ENCODE data around the gene BARX1. TPM values are rescaled to one million over a fixed set of nuclear protein-coding genes. Genes with fewer than 3 reads are reported as not detected.

BARX1 gene
- total RNA-seq, 1 donor from 2014 or later, result not detected

GRCh38 chr9:93962561-93963440, 7.6 kb upstream of the BARX1 start:
- H3K27me3 ChIP-seq, result peaks cover 17% of the 10 kb centered on the region
- intact Hi-C loops (cut with DNase I), result loop anchor here (5.0 kb wide), 1 partner anchor 280 kb away; no protein-coding TSS in a partner anchor
- TF ChIP-seq POLR2A (IDR thresholded peaks at IDR 0.05), result no peak
- TF ChIP-seq, protein P1, sequence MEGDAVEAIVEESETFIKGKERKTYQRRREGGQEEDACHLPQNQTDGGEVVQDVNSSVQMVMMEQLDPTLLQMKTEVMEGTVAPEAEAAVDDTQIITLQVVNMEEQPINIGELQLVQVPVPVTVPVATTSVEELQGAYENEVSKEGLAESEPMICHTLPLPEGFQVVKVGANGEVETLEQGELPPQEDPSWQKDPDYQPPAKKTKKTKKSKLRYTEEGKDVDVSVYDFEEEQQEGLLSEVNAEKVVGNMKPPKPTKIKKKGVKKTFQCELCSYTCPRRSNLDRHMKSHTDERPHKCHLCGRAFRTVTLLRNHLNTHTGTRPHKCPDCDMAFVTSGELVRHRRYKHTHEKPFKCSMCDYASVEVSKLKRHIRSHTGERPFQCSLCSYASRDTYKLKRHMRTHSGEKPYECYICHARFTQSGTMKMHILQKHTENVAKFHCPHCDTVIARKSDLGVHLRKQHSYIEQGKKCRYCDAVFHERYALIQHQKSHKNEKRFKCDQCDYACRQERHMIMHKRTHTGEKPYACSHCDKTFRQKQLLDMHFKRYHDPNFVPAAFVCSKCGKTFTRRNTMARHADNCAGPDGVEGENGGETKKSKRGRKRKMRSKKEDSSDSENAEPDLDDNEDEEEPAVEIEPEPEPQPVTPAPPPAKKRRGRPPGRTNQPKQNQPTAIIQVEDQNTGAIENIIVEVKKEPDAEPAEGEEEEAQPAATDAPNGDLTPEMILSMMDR (IDR thresholded peaks at IDR 0.05), result peak; percentile 63 to 75 (median 68)
- no peak for DNase-seq (ENCODE audit: extremely low spot score in 2 of 2)
- no peaks in the 10 kb centered on the region for H3K36me3 ChIP-seq
- H3K4me3 ChIP-seq, result no peak overlapping the region
- no peak overlapping the region for H3K27ac ChIP-seq
- peaks cover 30% of the 10 kb centered on the region for H3K4me1 ChIP-seq
- H3K9me3 ChIP-seq, result no peaks in the 10 kb centered on the region

- no peak overlapping the region for H3K4me3 ChIP-seq
- TF ChIP-seq, protein P1 (IDR thresholded peaks at IDR 0.05), result no peak
- no peak for TF ChIP-seq POLR2AphosphoS5 (IDR thresholded peaks at IDR 0.05; ENCODE audit: insufficient read depth in 1 of 2, low read depth in 1 of 2)
- no peak for TF ChIP-seq POLR2A (IDR thresholded peaks at IDR 0.05)
- no peak overlapping the region for H3K27ac ChIP-seq
- peaks cover 30% of the 10 kb centered on the region for H3K4me1 ChIP-seq
- H3K27me3 ChIP-seq, result peaks cover 17% of the 10 kb centered on the region
- H3K9me3 ChIP-seq, result no peaks in the 10 kb centered on the region
- no peaks in the 10 kb centered on the region for H3K36me3 ChIP-seq
- no peak for DNase-seq (ENCODE audit: extremely low spot score in 2 of 2)
- intact Hi-C loops (cut with DNase I), result loop anchor here (5.0 kb wide), 1 partner anchor 280 kb away; no protein-coding TSS in a partner anchor
Measured at GRCh38 chr9:93962017-93962416, 6.9 kb upstream of the BARX1 start.

- DNase-seq (ENCODE audit: extremely low spot score in 2 of 2), result no peak
- intact Hi-C loops (cut with DNase I), result loop anchor here (5.0 kb wide), 1 partner anchor 279 kb away; no protein-coding TSS in a partner anchor
- peaks cover 22% of the 10 kb centered on the region for H3K27me3 ChIP-seq
- H3K36me3 ChIP-seq, result no peaks in the 10 kb centered on the region
- no peaks in the 10 kb centered on the region for H3K9me3 ChIP-seq
- H3K27ac ChIP-seq, result no peak overlapping the region
- TF ChIP-seq, protein P1 (IDR thresholded peaks at IDR 0.05), result no peak
- TF ChIP-seq POLR2AphosphoS5 (IDR thresholded peaks at IDR 0.05; ENCODE audit: insufficient read depth in 1 of 2, low read depth in 1 of 2), result no peak
- no peak overlapping the region for H3K4me3 ChIP-seq
- peaks cover 30% of the 10 kb centered on the region for H3K4me1 ChIP-seq
Measured at GRCh38 chr9:93960971-93961841, 6.1 kb upstream of the BARX1 start.

GRCh38 chr9:93960221-93960970, 5.2 kb upstream of the BARX1 start:
- no peaks in the 10 kb centered on the region for H3K9me3 ChIP-seq
- no peaks in the 10 kb centered on the region for H3K36me3 ChIP-seq
- intact Hi-C loops (cut with DNase I), result loop anchor here (5.0 kb wide), 1 partner anchor 278 kb away; no protein-coding TSS in a partner anchor
- no peak overlapping the region for H3K4me3 ChIP-seq
- H3K27me3 ChIP-seq, result peaks cover 22% of the 10 kb centered on the region
- DNase-seq (ENCODE audit: extremely low spot score in 2 of 2), result no peak
- H3K27ac ChIP-seq, result no peak overlapping the region
- peaks cover 37% of the 10 kb centered on the region for H3K4me1 ChIP-seq
- TF ChIP-seq POLR2A (IDR thresholded peaks at IDR 0.05) (no peak), POLR2AphosphoS5 (IDR thresholded peaks at IDR 0.05; ENCODE audit: insufficient read depth in 1 of 2, low read depth in 1 of 2) (no peak)
- TF ChIP-seq, protein P1 (IDR thresholded peaks at IDR 0.05), result no peak

Data from vagina (tissue), 2 donors.